GM12891 (cell line): Measurements from ENCODE around the gene UBE3B.

Experiments used
- POLR2A ChIP-seq: IDR thresholded peaks from 2 replicates; pipeline ENCODE4 v1.6.1; 2011; ENCODE audit warnings: low read depth, low read length, control low read depth
- POLR2AphosphoS5 ChIP-seq: IDR thresholded peaks from 2 replicates; pipeline ENCODE4 v1.6.1; 2011; ENCODE audit warnings: low read depth, low read length, control low read depth
- POU2F2 ChIP-seq: IDR thresholded peaks from 2 replicates; pipeline ENCODE4 v1.6.1; 2011; ENCODE audit warnings: low read depth, mild to moderate bottlenecking, control low read depth, low read length, moderate library complexity

- TF ChIP-seq POLR2A (no peak), POLR2AphosphoS5 (no peak), POU2F2 (no peak)
Measured at GRCh38 chr12:109461846-109462756, 15.3 kb upstream of the UBE3B start.
